ENCODE results near the gene FNDC10. TPM values are rescaled to one million over a fixed set of nuclear protein-coding genes. Genes with fewer than 3 reads are reported as not detected.
"Not testable (repeated sequence)": the region's sequence is repeated elsewhere in the genome, so short reads cannot be mapped to it uniquely, and the experiment has no call there.

The FNDC10 gene
- total and polyA plus RNA-seq, 8 donors, result 0.28 to 2.4 (median 1.1) TPM

DNA sequence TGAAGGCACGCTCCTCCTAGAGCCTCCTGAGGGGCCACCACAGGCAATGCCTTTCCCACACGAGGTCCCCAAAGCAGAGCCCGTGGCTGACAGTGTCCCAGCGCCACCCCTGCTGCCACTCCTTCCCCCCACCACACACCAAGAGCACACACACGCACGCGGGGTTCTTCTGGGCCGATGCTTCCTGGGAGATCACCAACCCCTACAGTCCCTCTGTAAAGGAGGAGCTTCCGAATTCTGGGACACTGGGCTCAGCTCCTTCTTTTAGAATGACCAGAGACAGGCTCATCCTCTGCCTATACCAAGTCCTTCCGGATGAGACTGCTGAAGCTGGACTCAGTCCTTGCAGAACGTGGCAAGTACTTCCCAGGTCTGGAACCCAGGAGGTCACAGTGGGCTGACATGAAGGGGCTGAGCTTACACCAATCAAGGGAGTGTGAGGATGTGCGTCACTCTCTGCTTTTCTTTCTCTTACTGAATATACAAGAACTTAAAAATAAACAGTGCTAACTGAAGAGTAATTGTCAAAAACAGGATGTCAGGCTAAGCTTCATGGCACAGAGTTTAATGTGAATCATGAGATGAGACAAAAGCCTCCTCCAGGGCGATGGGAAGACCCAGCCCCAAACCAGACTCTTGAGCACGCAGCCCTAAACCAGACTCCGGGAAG, 38.0 kb downstream of the FNDC10 start:
- 88 to 91% methylated on average over 15 of the region's 15 CpGs for WGBS, 2 donors
- no peaks in the 10 kb centered on the region for H3K27me3 ChIP-seq
- no peak overlapping the region for H3K4me3 ChIP-seq
- FAIRE-seq (no peak), ATAC-seq (no peak), DNase-seq (no peak)
- intact Hi-C loops (cut with DNase I), result no loop called here
- no peak overlapping the region for H3K27ac ChIP-seq
- H3K4me1 ChIP-seq, result no peaks in the 10 kb centered on the region
- H3K9me3 ChIP-seq, result no peaks in the 10 kb centered on the region
- TF ChIP-seq, protein P1, sequence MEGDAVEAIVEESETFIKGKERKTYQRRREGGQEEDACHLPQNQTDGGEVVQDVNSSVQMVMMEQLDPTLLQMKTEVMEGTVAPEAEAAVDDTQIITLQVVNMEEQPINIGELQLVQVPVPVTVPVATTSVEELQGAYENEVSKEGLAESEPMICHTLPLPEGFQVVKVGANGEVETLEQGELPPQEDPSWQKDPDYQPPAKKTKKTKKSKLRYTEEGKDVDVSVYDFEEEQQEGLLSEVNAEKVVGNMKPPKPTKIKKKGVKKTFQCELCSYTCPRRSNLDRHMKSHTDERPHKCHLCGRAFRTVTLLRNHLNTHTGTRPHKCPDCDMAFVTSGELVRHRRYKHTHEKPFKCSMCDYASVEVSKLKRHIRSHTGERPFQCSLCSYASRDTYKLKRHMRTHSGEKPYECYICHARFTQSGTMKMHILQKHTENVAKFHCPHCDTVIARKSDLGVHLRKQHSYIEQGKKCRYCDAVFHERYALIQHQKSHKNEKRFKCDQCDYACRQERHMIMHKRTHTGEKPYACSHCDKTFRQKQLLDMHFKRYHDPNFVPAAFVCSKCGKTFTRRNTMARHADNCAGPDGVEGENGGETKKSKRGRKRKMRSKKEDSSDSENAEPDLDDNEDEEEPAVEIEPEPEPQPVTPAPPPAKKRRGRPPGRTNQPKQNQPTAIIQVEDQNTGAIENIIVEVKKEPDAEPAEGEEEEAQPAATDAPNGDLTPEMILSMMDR (IDR thresholded peaks at IDR 0.05), result no peak
- H3K36me3 ChIP-seq, result peaks cover 0 to 20% (median 14%) of the 10 kb centered on the region in 3 donors

DNA sequence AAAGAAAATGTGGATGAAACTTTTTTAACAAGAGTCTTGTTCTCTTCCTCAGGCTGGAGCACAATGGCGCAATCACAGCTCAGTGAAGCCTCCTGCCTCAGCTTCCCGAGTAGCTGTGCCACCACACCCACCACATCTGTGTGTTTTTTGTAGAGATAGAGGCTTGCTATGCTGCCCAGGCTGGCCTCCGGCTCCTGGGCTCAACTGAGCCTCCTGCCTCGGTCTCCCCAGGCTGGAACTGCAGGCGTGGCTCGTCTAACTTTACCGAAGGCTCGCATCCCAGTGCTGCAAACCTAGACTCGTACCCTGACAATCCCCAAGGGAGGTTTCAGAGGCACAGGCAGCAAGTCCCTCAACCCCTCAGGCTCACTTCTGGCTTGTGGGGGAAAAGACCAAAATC, 39.8 kb downstream of the FNDC10 start:
- intact Hi-C loops (cut with DNase I), result no loop called here
- FAIRE-seq (no peak), DNase-seq (no peak), ATAC-seq (no peak)
- TF ChIP-seq, protein P1 (IDR thresholded peaks at IDR 0.05), result no peak
- H3K4me1 ChIP-seq, result no peaks in the 10 kb centered on the region
- WGBS, 2 donors, result 93% methylated on average over 9 of the region's 9 CpGs
- peaks cover 0 to 20% (median 14%) of the 10 kb centered on the region in 3 donors for H3K36me3 ChIP-seq
- no peaks in the 10 kb centered on the region for H3K9me3 ChIP-seq
- H3K4me3 ChIP-seq, result no peak overlapping the region
- H3K27ac ChIP-seq, result no peak overlapping the region
- H3K27me3 ChIP-seq, result no peaks in the 10 kb centered on the region

DNA sequence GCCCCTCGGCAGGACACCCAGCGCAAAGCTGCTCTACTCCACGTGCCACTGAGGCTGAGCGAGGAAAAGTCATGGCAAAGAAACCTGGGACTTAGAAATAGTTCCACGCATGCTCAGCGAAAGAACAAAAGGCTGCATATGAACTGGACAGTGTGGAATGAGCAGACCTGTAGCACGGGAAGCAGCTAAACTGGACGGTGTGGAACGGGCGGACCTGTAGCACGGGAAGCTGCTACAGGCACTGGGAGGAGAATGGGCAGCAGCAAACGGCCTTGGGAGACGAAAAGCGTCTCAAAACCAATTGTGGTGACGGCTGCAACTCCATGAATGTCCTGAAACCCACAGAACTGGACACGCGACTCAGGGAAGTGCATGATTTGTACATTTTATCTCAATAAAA, 40.9 kb downstream of the FNDC10 start:
- H3K36me3 ChIP-seq, result peaks cover 0 to 14% (median 11%) of the 10 kb centered on the region in 3 donors

DNA sequence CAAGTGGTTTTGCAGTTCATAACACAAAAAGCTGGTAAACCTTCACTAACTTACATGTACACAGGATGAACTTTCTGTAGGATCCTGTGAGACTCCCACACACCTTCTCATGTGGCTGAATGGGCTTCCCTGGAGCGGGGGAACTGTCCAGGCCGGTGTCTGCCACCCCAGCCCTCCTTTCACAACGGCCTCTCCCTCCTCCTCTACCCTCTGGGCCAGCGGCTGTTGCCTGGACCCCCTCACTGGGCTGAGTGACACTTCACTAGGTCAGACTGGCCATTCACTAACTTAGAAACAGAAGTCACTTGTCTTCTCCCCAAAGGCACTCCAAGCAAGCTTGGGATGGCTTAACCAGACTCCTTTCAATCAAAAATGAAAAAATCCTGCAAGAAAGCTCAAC, 41.3 kb downstream of the FNDC10 start:
- no peak for FAIRE-seq
- H3K27ac ChIP-seq, result no peak overlapping the region
- ATAC-seq, result no peak
- TF ChIP-seq, protein P1 (IDR thresholded peaks at IDR 0.05), result no peak
- no peak overlapping the region for H3K4me3 ChIP-seq
- H3K9me3 ChIP-seq, result no peaks in the 10 kb centered on the region
- 68 to 71% methylated on average over 4 of the region's 4 CpGs for WGBS, 2 donors
- intact Hi-C loops (cut with DNase I), result no loop called here
- no peak for DNase-seq
- H3K4me1 ChIP-seq, result no peaks in the 10 kb centered on the region
- no peaks in the 10 kb centered on the region for H3K27me3 ChIP-seq
- peaks cover 0 to 10% (median 6%) of the 10 kb centered on the region in 3 donors for H3K36me3 ChIP-seq

More for the DNA sequence above, 40.9 kb downstream of the FNDC10 start:
- intact Hi-C loops (cut with DNase I), result no loop called here
- no peaks in the 10 kb centered on the region for H3K9me3 ChIP-seq
- no peak overlapping the region for H3K4me3 ChIP-seq
- FAIRE-seq, result no peak
- DNase-seq, result no peak
- 54 to 59% methylated on average over 17 of the region's 17 CpGs for WGBS, 2 donors
- no peak overlapping the region for H3K27ac ChIP-seq
- ATAC-seq, result no peak
- TF ChIP-seq, protein P1 (IDR thresholded peaks at IDR 0.05), result no peak
- no peaks in the 10 kb centered on the region for H3K4me1 ChIP-seq
- H3K27me3 ChIP-seq, result no peaks in the 10 kb centered on the region

DNA sequence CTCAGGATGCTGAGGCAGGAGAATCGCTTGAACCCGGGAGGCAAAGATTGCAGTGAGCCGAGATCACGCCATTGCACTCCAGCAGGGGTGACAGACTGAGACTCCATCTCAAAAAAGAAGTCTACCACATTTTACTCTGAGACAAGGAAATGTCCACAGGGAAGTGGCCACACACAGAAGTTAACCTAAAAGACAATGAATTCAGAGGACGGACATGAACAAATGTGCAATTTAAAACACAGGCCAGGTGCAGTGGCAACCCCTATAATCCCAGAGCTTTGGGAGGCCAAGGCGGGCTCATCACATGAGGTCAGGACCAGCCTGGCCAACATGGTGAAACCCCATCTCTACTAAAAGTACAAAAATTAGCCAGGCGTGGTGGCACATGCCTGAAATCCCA, 42.2 kb downstream of the FNDC10 start:
- H3K36me3 ChIP-seq; FAIRE-seq; intact Hi-C loops (cut with DNase I); H3K27me3 ChIP-seq; H3K27ac ChIP-seq; DNase-seq; H3K4me1 ChIP-seq; ATAC-seq; H3K4me3 ChIP-seq; H3K9me3 ChIP-seq: not testable (repeated sequence)
- WGBS, 2 donors, result 92 to 97% methylated on average over 7 of the region's 7 CpGs

DNA sequence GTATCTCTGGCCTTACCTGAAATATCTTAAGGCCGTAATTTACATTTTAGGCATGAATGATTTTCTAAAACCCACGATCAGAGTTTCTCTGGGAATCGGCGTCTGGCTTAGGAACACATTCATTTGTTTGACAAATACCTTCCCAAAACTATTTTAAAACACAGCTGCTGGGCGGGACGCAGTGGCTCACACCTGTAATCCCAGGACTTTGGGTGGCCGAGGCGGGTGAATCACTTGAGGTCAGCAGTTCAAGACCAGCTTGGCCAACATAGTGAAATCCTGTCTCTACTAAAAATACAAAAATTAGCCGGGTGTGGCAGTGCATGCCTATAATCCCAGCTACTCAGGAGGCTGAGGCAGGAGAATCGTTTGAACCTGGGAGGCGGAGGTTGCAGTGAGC, 43.0 kb downstream of the FNDC10 start:
- H3K27ac ChIP-seq; FAIRE-seq; H3K9me3 ChIP-seq; DNase-seq; H3K4me3 ChIP-seq; intact Hi-C loops (cut with DNase I); H3K36me3 ChIP-seq; H3K4me1 ChIP-seq; H3K27me3 ChIP-seq; ATAC-seq: not testable (repeated sequence)
- 90 to 95% methylated on average over 11 of the region's 11 CpGs for WGBS, 2 donors

Measured in pancreas (tissue), 10 donors.